ENCODE data around the gene FDX2. TPM values are rescaled to one million over a fixed set of nuclear protein-coding genes. Genes with fewer than 3 reads are reported as not detected.
A peak's percentile ranks its signal among the peaks of the same experiment; 100 is the strongest.

The FDX2 gene
- total RNA-seq (10 to 100 TPM in 1 of 2 donors, 1 to 10 TPM in 1; 9.6 to 20.9 TPM), polyA plus RNA-seq (10 to 100 TPM; 21.4 to 38.4 TPM)
- long read RNA-seq, donor 1, transcript FDX2-202 (5 exons, 1,012 nt), result major isoform, 15 of 20 reads
- long read RNA-seq, donor 1, partial matches to known transcripts, result 0 of 20 reads
- long read RNA-seq, donor 1, other reads (novel, unspliced or antisense), result 0 of 20 reads
- long read RNA-seq, donor 2, partial matches to known transcripts, result 0 of 5 reads
- long read RNA-seq, donor 2, other reads (novel, unspliced or antisense), result 0 of 5 reads
- long read RNA-seq, donor 3, transcript FDX2-202 (5 exons, 1,012 nt), result major isoform, 11 of 12 reads
- long read RNA-seq, donor 3, partial matches to known transcripts, result 0 of 12 reads
- long read RNA-seq, donor 3, other reads (novel, unspliced or antisense), result 0 of 12 reads
- long read RNA-seq, donor 4, transcript FDX2-202 (5 exons, 1,012 nt), result major isoform, 6 of 8 reads
- long read RNA-seq, donor 4, partial matches to known transcripts, result 0 of 8 reads
- long read RNA-seq, donor 4, other reads (novel, unspliced or antisense), result 0 of 8 reads
- long read RNA-seq, donor 5, transcript FDX2-203 (4 exons, 635 nt), result minor isoform, 6 of 25 reads
- long read RNA-seq, donor 5, transcript FDX2-202 (5 exons, 1,012 nt), result major isoform, 17 of 25 reads
- long read RNA-seq, donor 5, partial matches to known transcripts, result 0 of 25 reads
- long read RNA-seq, donor 5, other reads (novel, unspliced or antisense), result 0 of 25 reads

GRCh38 chr19:10315335-10316214 is at the start of gene FDX2:
Gene FDX2, minus strand, starts transcription at chr19:10316015. Its CDS starts 19 bp downstream, at chr19:10315996.
- 1% methylated on average over 54 to 55 of the region's 55 CpGs for WGBS, 2 donors
- no peaks in the 10 kb centered on the region for H3K9me3 ChIP-seq (ENCODE audit: control insufficient read depth in 4 of 4, insufficient read depth in 3 of 4, low read length in 3 of 4)
- peaks cover 0 to 35% (median 11%) of the 10 kb centered on the region in 4 donors for H3K36me3 ChIP-seq (ENCODE audit: control insufficient read depth in 4 of 4, insufficient read depth in 4 of 4, low read length in 4 of 4)
- H3K4me1 ChIP-seq (ENCODE audit: control insufficient read depth in 5 of 5, insufficient read depth in 5 of 5, low read length in 5 of 5), result peaks cover 0 to 12% (median 0%) of the 10 kb centered on the region in 5 donors
- ATAC-seq (ENCODE audit: insufficient read depth, low FRiP score) (peak; percentile 83), DNase-seq (peak; percentile 81 to 87 (median 86))
- peak within 1 kb of the TSS in 1 of 2 donors; percentile 52 for H3K27ac ChIP-seq (ENCODE audit: low read depth in 1 of 2, low read length in 1 of 2)
- H3K27me3 ChIP-seq (ENCODE audit: control insufficient read depth in 3 of 3, insufficient read depth in 3 of 3, low read length in 2 of 3), result no peaks in the 10 kb centered on the region
- peak within 1 kb of the TSS; percentile 56 for H3K4me3 ChIP-seq
- H3K9ac ChIP-seq (ENCODE audit: insufficient read depth in 1 of 2, low read length in 2 of 2), result peak within 1 kb of the TSS; percentile 26 to 76
- TF ChIP-seq CTCF (IDR thresholded peaks at IDR 0.05; ENCODE audit: control extremely low read depth, extremely low read depth), result no peak

- TF ChIP-seq CTCF (IDR thresholded peaks at IDR 0.05; ENCODE audit: control extremely low read depth, extremely low read depth), result no peak
- no peak overlapping the region for H3K9ac ChIP-seq (ENCODE audit: insufficient read depth in 1 of 2, low read length in 2 of 2)
- DNase-seq (no peak), ATAC-seq (ENCODE audit: insufficient read depth, low FRiP score) (no peak)
- H3K9me3 ChIP-seq (ENCODE audit: control insufficient read depth in 4 of 4, insufficient read depth in 3 of 4, low read length in 3 of 4), result peaks cover 0 to 3% (median 1%) of the 10 kb centered on the region in 4 donors
- H3K36me3 ChIP-seq (ENCODE audit: control insufficient read depth in 4 of 4, insufficient read depth in 4 of 4, low read length in 4 of 4), result peaks cover 2 to 72% (median 30%) of the 10 kb centered on the region in 4 donors
- H3K4me1 ChIP-seq (ENCODE audit: control insufficient read depth in 5 of 5, insufficient read depth in 5 of 5, low read length in 5 of 5), result no peaks in the 10 kb centered on the region
- no peak overlapping the region for H3K27ac ChIP-seq (ENCODE audit: low read depth in 1 of 2, low read length in 1 of 2)
- H3K4me3 ChIP-seq, result no peak overlapping the region
- no peaks in the 10 kb centered on the region for H3K27me3 ChIP-seq (ENCODE audit: control insufficient read depth in 3 of 3, insufficient read depth in 3 of 3, low read length in 2 of 3)
- WGBS, 2 donors, result 98% methylated on average over 23 of the region's 23 CpGs
Measured at GRCh38 chr19:10365518-10365917, 49.7 kb upstream of the FDX2 start.

- DNase-seq (no peak), ATAC-seq (ENCODE audit: insufficient read depth, low FRiP score) (no peak)
- WGBS, 2 donors, result 88 to 95% methylated on average over 19 of the region's 19 CpGs
- Histone ChIP-seq H3K4me3 (no peak overlapping the region), H3K36me3 (ENCODE audit: control insufficient read depth in 4 of 4, insufficient read depth in 4 of 4, low read length in 4 of 4) (peaks cover 2 to 71% (median 30%) of the 10 kb centered on the region in 4 donors), H3K27me3 (ENCODE audit: control insufficient read depth in 3 of 3, insufficient read depth in 3 of 3, low read length in 2 of 3) (no peaks in the 10 kb centered on the region), H3K27ac (ENCODE audit: low read depth in 1 of 2, low read length in 1 of 2) (no peak overlapping the region), H3K9ac (ENCODE audit: insufficient read depth in 1 of 2, low read length in 2 of 2) (no peak overlapping the region), H3K9me3 (ENCODE audit: control insufficient read depth in 4 of 4, insufficient read depth in 3 of 4, low read length in 3 of 4) (peaks cover 0 to 3% (median 1%) of the 10 kb centered on the region in 4 donors), H3K4me1 (ENCODE audit: control insufficient read depth in 5 of 5, insufficient read depth in 5 of 5, low read length in 5 of 5) (no peaks in the 10 kb centered on the region)
- no peak for TF ChIP-seq CTCF (IDR thresholded peaks at IDR 0.05; ENCODE audit: control extremely low read depth, extremely low read depth)
Measured at GRCh38 chr19:10364644-10365043, 48.8 kb upstream of the FDX2 start.

Measured in lung (tissue), 16 donors.